K562 (cell line): ENCODE results near the gene METTL14. TPM values are rescaled to one million over a fixed set of nuclear protein-coding genes. Genes with fewer than 3 reads are reported as not detected.
"Not testable (repeated sequence)": the region's sequence is repeated elsewhere in the genome, so short reads cannot be mapped to it uniquely, and the experiment has no call there.

ENCODE experiments used
- ATAC-seq: fragments of 200-7000 bp; cut with Tn5 transposase; 3 replicates; pipeline ENCODE4 v1.9.1; 2020; ENCODE audit warnings: moderate library complexity
- BruUV-seq: library from RNA; stranded (reverse); fragments of 400-500 nt; replicated peaks from 2 replicates; lab custom pipeline; 2021; lab: Mats Ljungman, UMichigan
- CTCF ChIA-PET: fragments of 300-600 bp; formaldehyde crosslinking; extraction: SDS; loops from one replicate; lab custom pipeline; 2021; ENCODE audit warnings: low intra/inter-chr PET ratio; lab: Yijun Ruan, JAX
- POLR2A ChIA-PET: fragments of 300-600, 350-650 bp; sonication (Branson Sonifier 250); formaldehyde crosslinking; extraction: SDS; loops from one replicate; lab custom pipeline; 2021; ENCODE audit warnings: antibody characterized with exemption, inconsistent platforms; lab: Yijun Ruan, JAX
- DNase-seq, 4 experiments: peaks; one replicate each; pipeline versions ENCODE4 v3.0.0 to v3.0.0-alpha.2; 2011 to 2018; ENCODE audit warnings: low spot score in 3 of 4, mixed read lengths in 3 of 4; ENCODE audit errors: extremely low read depth in 1 of 4
- FAIRE-seq: peaks from 2 replicates; lab custom pipeline; 2011; peaks lifted over from hg19 to GRCh38; lab: Jason Lieb, UNC
- H2AFZ ChIP-seq: 2 replicates; pipeline ENCODE4 v1.6.0; 2011; ENCODE audit warnings: low read depth, low read length, control low read depth, inconsistent platforms
- H3K27ac ChIP-seq: fragments of 200-600 bp; 3 replicates; pipeline ENCODE4 v1.8.0; 2011; ENCODE audit warnings: low read depth, mild to moderate bottlenecking, control low read depth, inconsistent platforms, low read length, moderate library complexity, mixed read lengths; ENCODE audit errors: extremely low read depth
- H3K27me3 ChIP-seq, 2 experiments: fragments of 300-600 bp in 1 of 2; 2 replicates in 1 of 2; 3 replicates in 1 of 2; pipeline versions ENCODE4 v1.6.0 to v1.8.0; 2011; ENCODE audit warnings: inconsistent platforms in 2 of 2, low read length in 2 of 2, mild to moderate bottlenecking in 1 of 2, mixed read lengths in 1 of 2, moderate library complexity in 1 of 2; ENCODE audit not compliant: control insufficient read depth in 2 of 2, insufficient read depth in 2 of 2
- H3K36me3 ChIP-seq: fragments of 300-600 bp; 3 replicates; pipeline ENCODE4 v1.8.0; 2011; ENCODE audit warnings: mild to moderate bottlenecking, low read length, inconsistent platforms; ENCODE audit not compliant: control insufficient read depth, insufficient read depth
- H3K4me1 ChIP-seq, 2 experiments: fragments of 200-600 bp in 1 of 2; replicated peaks in 1 of 2; 2 replicates in 1 of 2; 3 replicates in 1 of 2; pipeline versions ENCODE4 v1.5.1 to v1.8.0; 2011; ENCODE audit warnings: inconsistent platforms in 2 of 2, low read length in 2 of 2, mild to moderate bottlenecking in 1 of 2, mixed read lengths in 1 of 2, moderate library complexity in 1 of 2; ENCODE audit not compliant: control insufficient read depth in 2 of 2, insufficient read depth in 2 of 2
- H3K4me2 ChIP-seq: 2 replicates; pipeline ENCODE4 v1.6.1; 2011; ENCODE audit warnings: low read length, control low read depth, inconsistent platforms, mixed read lengths; ENCODE audit not compliant: insufficient read depth
- H3K4me3 ChIP-seq: fragments of 200-600 bp; sonication (generic), shearing (Covaris generic); 2 replicates; pipeline ENCODE4 v1.5.1; 2016; ENCODE audit warnings: control low read depth, inconsistent platforms
- H3K79me2 ChIP-seq: fragments of 200-600 bp; 3 replicates; pipeline ENCODE4 v1.8.0; 2011; ENCODE audit warnings: low read length, inconsistent platforms; ENCODE audit not compliant: control insufficient read depth, insufficient read depth
- H3K9ac ChIP-seq, 2 experiments: 2 replicates each; pipeline versions ENCODE4 v1.6.0 to v1.6.1; 2011; ENCODE audit warnings: low read depth in 2 of 2, low read length in 2 of 2, control low read depth in 1 of 2, inconsistent platforms in 1 of 2, mild to moderate bottlenecking in 1 of 2, mixed read lengths in 1 of 2; ENCODE audit not compliant: insufficient read depth in 1 of 2
- H3K9me1 ChIP-seq: one replicate; pipeline ENCODE4 v1.6.0; 2011; ENCODE audit warnings: inconsistent platforms, mild to moderate bottlenecking, low read length, moderate library complexity; ENCODE audit not compliant: control insufficient read depth, insufficient read depth
- H3K9me3 ChIP-seq: replicated peaks from 2 replicates; pipeline ENCODE4 v1.5.1; 2011; ENCODE audit warnings: low read depth, low read length, inconsistent platforms; ENCODE audit not compliant: control insufficient read depth, insufficient read depth
- H4K20me1 ChIP-seq: replicated peaks from 2 replicates; pipeline ENCODE4 v1.6.1; 2011; ENCODE audit warnings: low read length, inconsistent platforms, mixed read lengths; ENCODE audit not compliant: control insufficient read depth, insufficient read depth
- CTCF ChIP-seq, 3 experiments: IDR thresholded peaks in 2 of 3; conservative IDR thresholded peaks in 1 of 3; 2 replicates each; pipeline ENCODE4 v1.5.1; 2011 to 2012; ENCODE audit warnings: low read length in 3 of 3, mild to moderate bottlenecking in 3 of 3, control low read depth in 2 of 3, improper control_type of control experiment in 1 of 3, inconsistent platforms in 1 of 3, low read depth in 1 of 3, mixed read lengths in 1 of 3, moderate library complexity in 1 of 3; ENCODE audit not compliant: insufficient read depth in 2 of 3
- POLR2G ChIP-seq: fragments of 200-400 bp; formaldehyde crosslinking; IDR thresholded peaks from 2 replicates; pipeline ENCODE4 v1.6.1; 2017; ENCODE audit warnings: low read depth, mild to moderate bottlenecking, antibody characterized with exemption, low read length, moderate library complexity
- RAD21 ChIP-seq, 2 experiments: fragments of 250-450 bp in 1 of 2; fragments of 450-650 bp in 1 of 2; sonication (Bioruptor Pico) in 1 of 2; formaldehyde crosslinking in 1 of 2; IDR thresholded peaks in 1 of 2; conservative IDR thresholded peaks in 1 of 2; 2 replicates each; pipeline versions ENCODE4 v1.4.0 to v1.8.0; 2020 to 2022; ENCODE audit warnings: mild to moderate bottlenecking in 2 of 2, moderate library complexity in 1 of 2
- REST ChIP-seq, 2 experiments: fragments of 450-650 bp; formaldehyde crosslinking in 1 of 2; IDR thresholded peaks; 2 replicates each; pipeline versions ENCODE4 v1.4.0 to v1.6.1; 2014 to 2020; ENCODE audit warnings: mild to moderate bottlenecking in 2 of 2, borderline replicate concordance in 1 of 2, low read depth in 1 of 2
- WGBS: fragments of 100-300 bp; shearing (Covaris generic); methylation state at CpG from one replicate; pipeline ENCODE4 v1.1.6; 2016; ENCODE audit warnings: low coverage, mixed read lengths; ENCODE audit not compliant: insufficient coverage; ENCODE audit errors: missing lambda C conversion rate; 5-methylcytosine and 5-hydroxymethylcytosine counted together
- in situ Hi-C: fragments of 300-500 bp; cut with MboI; formaldehyde crosslinking; loops from 4 replicates; pipeline ENCODE4 v1.15.0; 2018; ENCODE audit warnings: inconsistent platforms, mixed read lengths
- intact Hi-C: fragments of 100-400 bp; cut with micrococcal nuclease; formaldehyde crosslinking; loops from 2 replicates; pipeline ENCODE4 v1.14.2; 2022
- polyA plus RNA-seq, 8 experiments: library from polyadenylated mRNA; depleted of rRNA in 4 of 8; stranded (reverse) in 5 of 8; unstranded in 3 of 8; fragments of >200 nt; fragmentation: Nextera tagmentation in 2 of 8; fragmentation: Illumina TruSeq in 1 of 8; extraction: Ambion mirVana in 2 of 8; extraction: Trizol in 1 of 8; gene quantifications; 2 replicates each; pipeline versions ENCODE4 v1.2.1 to v1.2.3, GENCODE V29; 2011 to 2014; ENCODE audit warnings: inconsistent platforms in 1 of 8, missing spikeins in 1 of 8
- total RNA-seq, 7 experiments: library from RNA; depleted of rRNA in 6 of 7; stranded (reverse); fragments of >200 nt in 6 of 7; fragmentation: Illumina TruSeq in 2 of 7; extraction: Trizol in 2 of 7; gene quantifications; 2 replicates each; pipeline versions ENCODE4 v1.2.1 to v1.2.3, GENCODE V29; 2011 to 2021; ENCODE audit warnings: low replicate concordance in 1 of 7

Gene METTL14
- total and polyA plus RNA-seq, 9 of the 15 experiments (the other 6 are each of a cell fraction or from before 2014, with no cell fraction given): 16.7 to 42.4 (median 27.7) TPM

GRCh38 chr4:118636126-118636525 lies 49.1 kb upstream of the METTL14 start:
- H3K4me3 ChIP-seq, in situ Hi-C loops, H3K9ac ChIP-seq, H4K20me1 ChIP-seq, POLR2A ChIA-PET, H3K9me3 ChIP-seq, H3K9me1 ChIP-seq, intact Hi-C loops, BruUV-seq, H3K36me3 ChIP-seq, H3K27ac ChIP-seq, H3K79me2 ChIP-seq, H3K4me2 ChIP-seq, H3K4me1 ChIP-seq, DNase-seq, H3K27me3 ChIP-seq, ATAC-seq, CTCF ChIA-PET, FAIRE-seq, H2AFZ ChIP-seq: not testable (repeated sequence)
- TF ChIP-seq POLR2G: peak; percentile 34; the same call in 1 of the 2 replicates
- WGBS: 100% methylated on average over 5 of the region's 9 CpGs

GRCh38 chr4:118664665-118665064 lies 20.5 kb upstream of the METTL14 start:
- H3K9ac ChIP-seq; ATAC-seq; H3K36me3 ChIP-seq; H3K4me1 ChIP-seq; H3K79me2 ChIP-seq; H3K27ac ChIP-seq; H3K9me1 ChIP-seq; DNase-seq; FAIRE-seq; H3K4me3 ChIP-seq; BruUV-seq; H3K9me3 ChIP-seq; H2AFZ ChIP-seq; CTCF ChIA-PET; H3K4me2 ChIP-seq; in situ Hi-C loops; H3K27me3 ChIP-seq; H4K20me1 ChIP-seq; POLR2A ChIA-PET; intact Hi-C loops; TF ChIP-seq REST (CRISPR knock-in tag; IDR thresholded peaks at IDR 0.05; ENCODE audit: low read depth): not testable (repeated sequence)
- 3% methylated on average over 5 of the region's 5 CpGs for WGBS
- peak in 2 of 3 experiments; percentile 38 to 44; a peak in 2 of 6 replicates for TF ChIP-seq CTCF (IDR thresholded peaks at IDR 0.05 in 2 of 3, conservative IDR thresholded peaks at IDR 0.05 in 1 of 3; ENCODE audit: insufficient read depth in 2 of 3, low read depth in 1 of 3, low read length in 3 of 3)
- TF ChIP-seq RAD21 (CRISPR knock-in tag; conservative IDR thresholded peaks at IDR 0.05 in 1 of 2, IDR thresholded peaks at IDR 0.05 in 1 of 2): peak; percentile 40 to 52
- TF ChIP-seq REST (IDR thresholded peaks at IDR 0.05; ENCODE audit: borderline replicate concordance): peak; percentile 30; the same call in 1 of the 2 replicates
